ENCODE data around the gene MEX3C. TPM values are rescaled to one million over a fixed set of nuclear protein-coding genes. Genes with fewer than 3 reads are reported as not detected.
A peak's percentile ranks its signal among the peaks of the same experiment; 100 is the strongest.

The MEX3C gene
- total RNA-seq, 1 experiment from 2014 or later: 18.2 TPM

- no peak for DNase-seq
- Histone ChIP-seq H3K9me3 (no peaks in the 10 kb centered on the region), H3K36me3 (no peaks in the 10 kb centered on the region), H3K4me3 (no peak overlapping the region), H3K27me3 (no peaks in the 10 kb centered on the region)
Measured at GRCh38 chr18:51138936-51139335, 58.5 kb downstream of the MEX3C start.

GRCh38 chr18:51137891-51138290 lies 59.6 kb downstream of the MEX3C start:
- DNase-seq: no peak
- Histone ChIP-seq H3K9me3 (no peaks in the 10 kb centered on the region), H3K27me3 (no peaks in the 10 kb centered on the region), H3K4me3 (no peak overlapping the region), H3K36me3 (no peaks in the 10 kb centered on the region)

DNA sequence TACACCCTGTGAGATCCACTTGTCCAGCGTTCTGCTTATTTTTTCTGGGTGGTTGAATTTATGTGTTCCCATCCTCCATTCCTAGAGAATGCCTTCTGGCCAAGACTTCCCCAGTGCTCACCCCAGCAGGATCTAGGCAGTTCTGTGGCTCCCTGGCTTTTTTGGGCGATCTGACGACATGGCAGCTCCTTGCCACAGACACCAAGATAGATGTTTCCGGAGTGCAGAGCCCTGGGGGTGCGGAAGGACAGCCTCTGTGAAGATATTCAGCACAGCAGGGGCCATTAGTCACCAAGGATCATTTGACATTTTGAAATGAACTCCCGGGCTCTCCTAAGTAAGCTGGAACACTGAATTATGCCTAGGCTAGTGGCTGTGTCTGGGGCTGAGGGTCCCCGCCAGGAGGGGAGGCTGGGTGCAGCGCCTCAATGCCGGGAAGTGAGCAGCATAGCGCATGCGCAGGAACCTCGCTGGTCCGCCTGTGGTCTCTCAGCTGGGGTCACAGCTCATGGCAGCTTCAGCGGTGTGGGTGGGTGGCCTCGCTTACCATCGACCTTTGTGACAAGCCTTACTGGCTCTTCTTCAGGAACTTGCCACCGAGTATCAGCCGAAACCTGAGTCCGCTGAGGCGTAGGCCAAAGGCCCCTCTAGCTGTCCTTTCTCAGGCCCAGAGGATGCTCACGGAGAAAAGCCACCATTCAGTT lies 60.3 kb downstream of the MEX3C start:
- H3K27me3 ChIP-seq: no peaks in the 10 kb centered on the region
- DNase-seq: peak; percentile 63
- H3K4me3 ChIP-seq: no peak overlapping the region
- H3K9me3 ChIP-seq: no peaks in the 10 kb centered on the region
- H3K36me3 ChIP-seq: no peaks in the 10 kb centered on the region

DNA sequence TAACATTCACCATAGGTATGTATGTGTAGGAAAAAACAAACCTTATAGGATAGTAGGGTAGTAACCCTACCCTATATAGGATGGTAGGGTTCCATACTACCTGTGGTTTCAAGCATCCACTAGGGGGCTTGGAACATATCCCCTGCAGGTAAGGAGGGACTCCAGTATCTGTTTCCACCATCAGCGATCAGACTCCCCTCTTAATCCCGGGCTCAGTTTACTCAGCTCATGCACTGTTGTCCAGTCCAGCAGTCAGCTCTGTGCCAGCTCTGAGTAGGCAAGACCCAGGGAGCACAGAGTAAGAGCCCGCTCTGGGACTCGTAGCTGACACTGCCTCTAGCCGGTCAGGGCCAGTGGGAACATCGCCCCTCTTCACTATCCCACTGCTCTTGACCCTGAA lies 61.7 kb downstream of the MEX3C start:
- DNase-seq: no peak
- H3K27me3 ChIP-seq: no peaks in the 10 kb centered on the region
- no peak overlapping the region for H3K4me3 ChIP-seq
- no peaks in the 10 kb centered on the region for H3K9me3 ChIP-seq
- no peaks in the 10 kb centered on the region for H3K36me3 ChIP-seq

DNA sequence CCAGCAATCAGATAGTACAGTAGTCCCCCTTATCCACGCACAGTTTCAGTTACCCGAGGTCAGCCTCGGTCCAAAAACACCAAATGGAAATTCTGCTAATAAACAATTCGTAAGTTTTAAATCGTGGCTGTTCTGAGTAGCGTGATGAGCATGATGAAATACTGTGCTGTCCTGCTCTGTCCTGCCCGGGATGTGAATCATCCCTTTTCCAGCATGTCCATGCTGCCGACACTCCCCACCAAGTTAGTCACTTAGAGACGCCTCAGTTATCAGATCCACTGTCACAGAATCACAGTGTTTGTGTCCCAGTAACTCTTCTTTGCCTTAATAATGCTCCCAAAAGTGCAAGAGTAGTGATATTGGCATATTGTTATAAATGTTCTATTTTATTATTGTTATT lies 62.1 kb downstream of the MEX3C start:
- DNase-seq: peak; percentile 56
- H3K9me3 ChIP-seq: no peaks in the 10 kb centered on the region
- no peak overlapping the region for H3K4me3 ChIP-seq
- no peaks in the 10 kb centered on the region for H3K27me3 ChIP-seq
- no peaks in the 10 kb centered on the region for H3K36me3 ChIP-seq

- Histone ChIP-seq H3K36me3 (no peaks in the 10 kb centered on the region), H3K9me3 (no peaks in the 10 kb centered on the region), H3K4me3 (no peak overlapping the region), H3K27me3 (no peaks in the 10 kb centered on the region)
- no peak for DNase-seq
Measured at GRCh38 chr18:51134721-51135120, 62.8 kb downstream of the MEX3C start.

GRCh38 chr18:51133580-51134160 lies 63.8 kb downstream of the MEX3C start:
- Histone ChIP-seq H3K27me3 (no peaks in the 10 kb centered on the region), H3K36me3 (no peaks in the 10 kb centered on the region), H3K9me3 (no peaks in the 10 kb centered on the region), H3K4me3 (no peak overlapping the region)
- DNase-seq: peak; percentile 76

GRCh38 chr18:51132256-51132935 lies 65.1 kb downstream of the MEX3C start:
- H3K36me3 ChIP-seq: no peaks in the 10 kb centered on the region
- H3K27me3 ChIP-seq: no peaks in the 10 kb centered on the region
- no peaks in the 10 kb centered on the region for H3K9me3 ChIP-seq
- no peak overlapping the region for H3K4me3 ChIP-seq
- DNase-seq: no peak

- peak; percentile 44 for DNase-seq
- no peaks in the 10 kb centered on the region for H3K36me3 ChIP-seq
- no peaks in the 10 kb centered on the region for H3K27me3 ChIP-seq
- no peaks in the 10 kb centered on the region for H3K9me3 ChIP-seq
- H3K4me3 ChIP-seq: no peak overlapping the region
Measured at GRCh38 chr18:51128533-51128932, 68.9 kb downstream of the MEX3C start.

- H3K36me3 ChIP-seq: no peaks in the 10 kb centered on the region
- DNase-seq: no peak
- H3K27me3 ChIP-seq: no peaks in the 10 kb centered on the region
- H3K9me3 ChIP-seq: no peaks in the 10 kb centered on the region
- no peak overlapping the region for H3K4me3 ChIP-seq
Measured at GRCh38 chr18:51127664-51128063, 69.8 kb downstream of the MEX3C start.

DNA sequence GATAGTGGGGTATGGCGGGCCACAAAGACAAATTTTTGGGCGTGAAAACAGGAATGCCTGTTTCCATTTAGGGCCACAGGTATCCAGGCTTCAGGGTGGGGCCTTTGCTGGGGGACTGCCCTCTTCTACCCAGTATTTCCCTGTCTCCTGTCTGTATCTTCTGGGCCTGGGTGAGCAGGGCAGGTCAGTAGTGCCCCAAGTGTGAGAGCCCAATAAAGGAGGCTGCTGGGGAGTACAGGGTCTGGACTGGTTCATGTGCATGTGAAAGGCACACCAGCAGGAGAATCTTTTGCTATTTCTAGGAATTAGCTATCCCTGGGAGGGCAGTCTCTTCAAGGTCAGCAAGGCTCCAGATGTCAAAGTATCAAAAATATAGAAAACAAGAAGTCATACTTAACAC lies 71.5 kb downstream of the MEX3C start:
- no peak overlapping the region for H3K4me3 ChIP-seq
- no peaks in the 10 kb centered on the region for H3K27me3 ChIP-seq
- no peak for DNase-seq
- H3K9me3 ChIP-seq: no peaks in the 10 kb centered on the region
- no peaks in the 10 kb centered on the region for H3K36me3 ChIP-seq

Other genes with a start within 250 kb of the MEX3C start
- 5.8 and 7.9 TPM in 2 replicates for gene ELAC1, start 229.6 kb downstream of the MEX3C start, total RNA-seq (2014; rRNA removed; shearing (Covaris generic); ENCODE audit: low replicate concordance)
- 58.6 and 106 TPM in 2 replicates for gene SMAD4, start 167.5 kb downstream of the MEX3C start, total RNA-seq (2014; rRNA removed; shearing (Covaris generic); ENCODE audit: low replicate concordance)

All from MG63 (cell line).